ENCODE data around the gene SKAP1.

DNA sequence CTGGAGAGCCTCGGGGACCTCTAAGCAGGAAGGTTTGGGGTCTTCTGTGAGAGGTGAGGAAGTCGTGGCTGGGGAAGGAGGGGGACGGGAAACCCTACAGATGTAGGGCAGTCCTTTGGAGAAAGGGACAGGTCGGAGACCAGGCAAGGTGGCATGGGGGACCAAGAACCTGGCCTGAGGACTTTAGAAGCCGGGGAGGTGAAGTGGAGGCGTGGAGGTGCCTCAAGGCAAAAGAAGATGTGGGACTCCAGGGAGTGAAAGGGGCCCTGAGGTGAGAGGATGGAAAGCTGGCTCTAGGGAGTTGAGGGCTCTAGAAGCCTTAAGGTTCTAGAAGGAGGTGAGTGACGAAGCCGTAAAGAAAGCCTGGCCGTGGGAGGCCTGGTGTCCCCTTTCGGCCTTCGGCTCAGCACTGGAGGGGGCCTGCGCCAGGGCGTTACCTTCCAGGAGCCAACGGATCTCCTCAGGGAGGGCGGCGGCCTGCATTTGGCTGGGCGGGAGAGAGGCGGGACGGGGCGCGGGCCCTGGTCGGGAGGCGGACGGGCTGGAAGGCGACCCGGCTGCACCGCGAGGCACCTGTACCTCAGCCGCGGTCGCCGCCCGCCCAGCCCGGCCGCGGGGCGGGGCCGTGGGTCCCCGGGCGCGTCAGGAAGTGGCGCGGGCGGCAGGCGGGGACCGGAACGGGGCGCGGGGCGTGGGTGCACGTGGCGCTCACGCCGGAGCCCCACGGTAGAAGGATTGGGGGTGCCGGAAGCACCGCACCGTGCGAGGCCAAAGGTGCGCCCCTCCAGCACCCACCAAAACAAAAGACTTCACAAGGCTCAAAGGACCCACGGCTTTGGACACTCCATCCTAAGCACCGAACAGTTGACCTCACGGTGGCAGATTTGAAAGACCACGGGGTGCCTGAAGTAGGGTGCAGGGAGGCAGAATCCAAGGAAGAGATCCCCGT is at the start of gene SKAP1:
- TF ChIP-seq OSR1 (CRISPR knock-in tag; IDR thresholded peaks at IDR 0.05) (no peak), ARNTL (CRISPR knock-in tag; IDR thresholded peaks at IDR 0.05; ENCODE audit: borderline replicate concordance, low read depth) (no peak), SNAI2 (CRISPR knock-in tag; IDR thresholded peaks at IDR 0.05) (no peak), ZNF8 (CRISPR knock-in tag; IDR thresholded peaks at IDR 0.05) (no peak), TCF4 (CRISPR knock-in tag; IDR thresholded peaks at IDR 0.05; ENCODE audit: borderline replicate concordance) (no peak), ZFP3 (CRISPR knock-in tag; IDR thresholded peaks at IDR 0.05) (no peak), PPARA (CRISPR knock-in tag; IDR thresholded peaks at IDR 0.05; ENCODE audit: borderline replicate concordance) (no peak), RARB (CRISPR knock-in tag; IDR thresholded peaks at IDR 0.05) (no peak), ZC3H10 (CRISPR knock-in tag; IDR thresholded peaks at IDR 0.05) (no peak)
- TF ChIP-seq, protein P1, sequence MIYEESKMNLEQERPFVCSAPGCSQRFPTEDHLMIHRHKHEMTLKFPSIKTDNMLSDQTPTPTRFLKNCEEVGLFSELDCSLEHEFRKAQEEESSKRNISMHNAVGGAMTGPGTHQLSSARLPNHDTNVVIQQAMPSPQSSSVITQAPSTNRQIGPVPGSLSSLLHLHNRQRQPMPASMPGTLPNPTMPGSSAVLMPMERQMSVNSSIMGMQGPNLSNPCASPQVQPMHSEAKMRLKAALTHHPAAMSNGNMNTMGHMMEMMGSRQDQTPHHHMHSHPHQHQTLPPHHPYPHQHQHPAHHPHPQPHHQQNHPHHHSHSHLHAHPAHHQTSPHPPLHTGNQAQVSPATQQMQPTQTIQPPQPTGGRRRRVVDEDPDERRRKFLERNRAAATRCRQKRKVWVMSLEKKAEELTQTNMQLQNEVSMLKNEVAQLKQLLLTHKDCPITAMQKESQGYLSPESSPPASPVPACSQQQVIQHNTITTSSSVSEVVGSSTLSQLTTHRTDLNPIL (CRISPR knock-in tag; IDR thresholded peaks at IDR 0.05; ENCODE audit: low read depth) = no peak
- TF ChIP-seq, protein P2, sequence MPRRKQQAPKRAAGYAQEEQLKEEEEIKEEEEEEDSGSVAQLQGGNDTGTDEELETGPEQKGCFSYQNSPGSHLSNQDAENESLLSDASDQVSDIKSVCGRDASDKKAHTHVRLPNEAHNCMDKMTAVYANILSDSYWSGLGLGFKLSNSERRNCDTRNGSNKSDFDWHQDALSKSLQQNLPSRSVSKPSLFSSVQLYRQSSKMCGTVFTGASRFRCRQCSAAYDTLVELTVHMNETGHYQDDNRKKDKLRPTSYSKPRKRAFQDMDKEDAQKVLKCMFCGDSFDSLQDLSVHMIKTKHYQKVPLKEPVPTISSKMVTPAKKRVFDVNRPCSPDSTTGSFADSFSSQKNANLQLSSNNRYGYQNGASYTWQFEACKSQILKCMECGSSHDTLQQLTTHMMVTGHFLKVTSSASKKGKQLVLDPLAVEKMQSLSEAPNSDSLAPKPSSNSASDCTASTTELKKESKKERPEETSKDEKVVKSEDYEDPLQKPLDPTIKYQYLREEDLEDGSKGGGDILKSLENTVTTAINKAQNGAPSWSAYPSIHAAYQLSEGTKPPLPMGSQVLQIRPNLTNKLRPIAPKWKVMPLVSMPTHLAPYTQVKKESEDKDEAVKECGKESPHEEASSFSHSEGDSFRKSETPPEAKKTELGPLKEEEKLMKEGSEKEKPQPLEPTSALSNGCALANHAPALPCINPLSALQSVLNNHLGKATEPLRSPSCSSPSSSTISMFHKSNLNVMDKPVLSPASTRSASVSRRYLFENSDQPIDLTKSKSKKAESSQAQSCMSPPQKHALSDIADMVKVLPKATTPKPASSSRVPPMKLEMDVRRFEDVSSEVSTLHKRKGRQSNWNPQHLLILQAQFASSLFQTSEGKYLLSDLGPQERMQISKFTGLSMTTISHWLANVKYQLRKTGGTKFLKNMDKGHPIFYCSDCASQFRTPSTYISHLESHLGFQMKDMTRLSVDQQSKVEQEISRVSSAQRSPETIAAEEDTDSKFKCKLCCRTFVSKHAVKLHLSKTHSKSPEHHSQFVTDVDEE (CRISPR knock-in tag; IDR thresholded peaks at IDR 0.05) = no peak
- TF ChIP-seq, protein P3, sequence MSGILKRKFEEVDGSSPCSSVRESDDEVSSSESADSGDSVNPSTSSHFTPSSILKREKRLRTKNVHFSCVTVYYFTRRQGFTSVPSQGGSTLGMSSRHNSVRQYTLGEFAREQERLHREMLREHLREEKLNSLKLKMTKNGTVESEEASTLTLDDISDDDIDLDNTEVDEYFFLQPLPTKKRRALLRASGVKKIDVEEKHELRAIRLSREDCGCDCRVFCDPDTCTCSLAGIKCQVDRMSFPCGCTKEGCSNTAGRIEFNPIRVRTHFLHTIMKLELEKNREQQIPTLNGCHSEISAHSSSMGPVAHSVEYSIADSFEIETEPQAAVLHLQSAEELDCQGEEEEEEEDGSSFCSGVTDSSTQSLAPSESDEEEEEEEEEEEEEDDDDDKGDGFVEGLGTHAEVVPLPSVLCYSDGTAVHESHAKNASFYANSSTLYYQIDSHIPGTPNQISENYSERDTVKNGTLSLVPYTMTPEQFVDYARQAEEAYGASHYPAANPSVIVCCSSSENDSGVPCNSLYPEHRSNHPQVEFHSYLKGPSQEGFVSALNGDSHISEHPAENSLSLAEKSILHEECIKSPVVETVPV (CRISPR knock-in tag; IDR thresholded peaks at IDR 0.05) = no peak
- TF ChIP-seq, protein P4, sequence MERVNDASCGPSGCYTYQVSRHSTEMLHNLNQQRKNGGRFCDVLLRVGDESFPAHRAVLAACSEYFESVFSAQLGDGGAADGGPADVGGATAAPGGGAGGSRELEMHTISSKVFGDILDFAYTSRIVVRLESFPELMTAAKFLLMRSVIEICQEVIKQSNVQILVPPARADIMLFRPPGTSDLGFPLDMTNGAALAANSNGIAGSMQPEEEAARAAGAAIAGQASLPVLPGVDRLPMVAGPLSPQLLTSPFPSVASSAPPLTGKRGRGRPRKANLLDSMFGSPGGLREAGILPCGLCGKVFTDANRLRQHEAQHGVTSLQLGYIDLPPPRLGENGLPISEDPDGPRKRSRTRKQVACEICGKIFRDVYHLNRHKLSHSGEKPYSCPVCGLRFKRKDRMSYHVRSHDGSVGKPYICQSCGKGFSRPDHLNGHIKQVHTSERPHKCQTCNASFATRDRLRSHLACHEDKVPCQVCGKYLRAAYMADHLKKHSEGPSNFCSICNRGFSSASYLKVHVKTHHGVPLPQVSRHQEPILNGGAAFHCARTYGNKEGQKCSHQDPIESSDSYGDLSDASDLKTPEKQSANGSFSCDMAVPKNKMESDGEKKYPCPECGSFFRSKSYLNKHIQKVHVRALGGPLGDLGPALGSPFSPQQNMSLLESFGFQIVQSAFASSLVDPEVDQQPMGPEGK (CRISPR knock-in tag; IDR thresholded peaks at IDR 0.05; ENCODE audit: borderline replicate concordance) = no peak

Data from SK-N-SH treated with all-trans-retinoic acid at 6 μM for 48 hours (cell line).